AG04449 (cell line): ENCODE results near the gene HUS1B.

ENCODE experiments used
- CTCF ChIA-PET: fragments of 350-600 bp; formaldehyde crosslinking; extraction: SDS; loops from one replicate; lab custom pipeline; 2021; ENCODE audit warnings: antibody characterized with exemption; lab: Yijun Ruan, JAX
- POLR2A ChIA-PET: fragments of 400-600, 350-600 bp; formaldehyde crosslinking; extraction: SDS; loops from one replicate; lab custom pipeline; 2020; ENCODE audit warnings: antibody characterized with exemption, inconsistent platforms; lab: Yijun Ruan, JAX
- DNase-seq: peaks from one replicate; pipeline ENCODE4 v3.0.0-alpha.2; 2010; ENCODE audit warnings: low read depth, low spot score
- H3K4me3 ChIP-seq: 2 replicates; pipeline ENCODE4 v1.5.1; 2011; ENCODE audit warnings: low read depth, mild to moderate bottlenecking, control low read depth, low read length
- TF ChIP-seq, protein P1 (sequence below): IDR thresholded peaks from one replicate; pipeline ENCODE4 v1.5.1; 2011; ENCODE audit warnings: mild to moderate bottlenecking, moderate library complexity, low read length, control low read depth, inconsistent platforms; ENCODE audit not compliant: insufficient read depth; ENCODE audit errors: missing control alignments

HUS1B gene

DNA sequence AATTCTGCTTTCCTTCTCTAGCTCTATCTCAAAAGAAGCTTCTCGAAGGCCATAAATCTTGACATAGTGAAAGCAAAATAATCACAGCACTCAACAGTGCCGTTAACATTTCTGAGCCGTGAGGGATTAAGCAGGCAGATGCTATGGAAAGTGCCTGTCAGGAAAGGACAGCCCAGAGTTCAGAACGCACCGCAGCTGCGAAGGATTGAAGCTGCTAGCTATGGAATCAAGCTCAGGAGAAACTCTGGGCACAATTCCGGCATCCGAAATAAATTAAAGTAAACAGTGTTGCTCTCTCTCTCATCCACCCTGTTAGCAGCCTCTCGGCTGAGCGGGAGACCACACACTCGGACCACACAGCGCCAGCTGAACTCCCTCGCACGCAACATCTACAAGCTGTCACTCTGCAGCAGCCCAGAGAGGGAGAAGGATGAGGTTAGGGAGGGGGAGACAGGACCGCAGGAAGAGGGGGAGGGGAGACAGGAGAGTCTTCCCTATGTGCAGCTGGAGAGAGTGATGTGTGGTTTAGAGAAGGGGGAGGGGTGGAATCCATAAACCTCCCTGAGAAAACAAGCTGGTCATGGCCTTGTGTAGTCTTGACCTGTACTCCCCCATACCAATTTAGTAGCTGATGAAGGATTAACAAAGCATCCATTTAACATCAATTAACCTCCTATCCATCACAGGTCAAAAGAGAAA lies 27.0 kb upstream of the HUS1B start:
- CTCF ChIA-PET: interaction anchor here (1.3 to 2.4 kb wide), 5 partner anchors 9 to 90 kb away, joined by 3 to 11 read pairs (median 5); partner anchors contain the start of gene EXOC2
- peak overlapping the region; percentile 51 for H3K4me3 ChIP-seq

DNA sequence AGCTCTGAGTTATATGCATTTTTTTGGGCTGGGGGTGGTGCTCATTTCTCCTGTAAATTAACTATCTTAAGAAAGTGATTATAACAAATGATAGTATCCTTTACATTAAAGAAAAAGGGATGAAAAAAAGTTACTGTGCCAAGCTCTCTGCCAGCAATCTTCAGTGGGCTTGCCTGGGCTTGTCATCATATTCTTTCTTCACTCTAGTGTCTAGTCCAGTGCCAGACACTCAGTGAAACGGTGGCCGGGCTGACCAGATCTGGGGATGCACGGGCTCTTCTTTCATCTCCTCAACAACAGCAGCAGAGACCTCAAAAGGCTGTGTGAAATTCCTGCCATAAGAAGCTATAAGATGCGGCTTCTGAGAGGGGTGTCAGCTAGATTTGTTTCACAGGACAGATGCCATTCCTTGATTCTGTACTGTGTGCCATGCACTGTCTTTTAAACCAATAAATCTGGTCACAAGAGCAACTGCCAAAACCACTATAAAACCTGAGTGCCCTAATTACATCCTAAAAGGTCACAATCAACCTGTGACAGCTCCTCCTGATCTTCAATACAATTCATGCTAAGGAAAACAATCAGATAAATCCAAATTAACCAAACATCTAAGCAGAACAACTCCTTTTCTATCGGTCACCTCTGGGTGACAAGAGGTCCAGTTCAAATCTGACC lies 23.9 kb upstream of the HUS1B start:
- POLR2A ChIA-PET: no interaction called here
- DNase-seq: no peak
- CTCF ChIA-PET: interaction anchor here (1.2 to 3.0 kb wide), 4 partner anchors 9 to 54 kb away, joined by 3 to 10 read pairs (median 8); no protein-coding TSS in a partner anchor
- TF ChIP-seq, protein P1, sequence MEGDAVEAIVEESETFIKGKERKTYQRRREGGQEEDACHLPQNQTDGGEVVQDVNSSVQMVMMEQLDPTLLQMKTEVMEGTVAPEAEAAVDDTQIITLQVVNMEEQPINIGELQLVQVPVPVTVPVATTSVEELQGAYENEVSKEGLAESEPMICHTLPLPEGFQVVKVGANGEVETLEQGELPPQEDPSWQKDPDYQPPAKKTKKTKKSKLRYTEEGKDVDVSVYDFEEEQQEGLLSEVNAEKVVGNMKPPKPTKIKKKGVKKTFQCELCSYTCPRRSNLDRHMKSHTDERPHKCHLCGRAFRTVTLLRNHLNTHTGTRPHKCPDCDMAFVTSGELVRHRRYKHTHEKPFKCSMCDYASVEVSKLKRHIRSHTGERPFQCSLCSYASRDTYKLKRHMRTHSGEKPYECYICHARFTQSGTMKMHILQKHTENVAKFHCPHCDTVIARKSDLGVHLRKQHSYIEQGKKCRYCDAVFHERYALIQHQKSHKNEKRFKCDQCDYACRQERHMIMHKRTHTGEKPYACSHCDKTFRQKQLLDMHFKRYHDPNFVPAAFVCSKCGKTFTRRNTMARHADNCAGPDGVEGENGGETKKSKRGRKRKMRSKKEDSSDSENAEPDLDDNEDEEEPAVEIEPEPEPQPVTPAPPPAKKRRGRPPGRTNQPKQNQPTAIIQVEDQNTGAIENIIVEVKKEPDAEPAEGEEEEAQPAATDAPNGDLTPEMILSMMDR: no peak
- no peak overlapping the region for H3K4me3 ChIP-seq

More for the DNA sequence above, 27.0 kb upstream of the HUS1B start:
- TF ChIP-seq, protein P1: no peak
- POLR2A ChIA-PET: interaction anchor here (1.1 kb wide), 1 partner anchor 12 kb away, joined by 3 read pairs; no protein-coding TSS in a partner anchor
- peak; percentile 38 for DNase-seq

DNA sequence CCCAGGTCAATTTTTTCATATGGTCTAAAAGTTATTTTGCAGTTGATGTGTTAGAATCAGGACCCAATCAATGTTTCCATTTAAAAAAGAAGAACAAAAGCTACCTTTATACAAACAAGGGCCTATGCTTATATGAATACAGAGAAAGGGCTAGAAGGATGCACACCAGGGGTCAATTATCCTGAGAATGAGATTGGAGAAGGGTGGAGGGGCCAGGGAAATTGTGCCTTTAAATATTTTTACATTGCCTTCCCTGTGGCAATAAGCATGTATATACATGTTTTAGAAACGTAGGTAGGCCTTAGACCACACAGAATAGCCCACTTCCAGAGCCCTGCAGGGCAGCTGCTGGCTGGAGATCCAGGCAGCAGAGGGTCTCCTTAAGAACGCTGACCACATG lies 23.4 kb upstream of the HUS1B start:
- H3K4me3 ChIP-seq: no peak overlapping the region
- no peak for DNase-seq
- ChIA-PET CTCF (interaction anchor here (1.6 to 3.0 kb wide), 3 partner anchors 8 to 42 kb away, joined by 5 to 10 read pairs (median 10); no protein-coding TSS in a partner anchor), POLR2A (no interaction called here)
- TF ChIP-seq, protein P1: no peak

DNA sequence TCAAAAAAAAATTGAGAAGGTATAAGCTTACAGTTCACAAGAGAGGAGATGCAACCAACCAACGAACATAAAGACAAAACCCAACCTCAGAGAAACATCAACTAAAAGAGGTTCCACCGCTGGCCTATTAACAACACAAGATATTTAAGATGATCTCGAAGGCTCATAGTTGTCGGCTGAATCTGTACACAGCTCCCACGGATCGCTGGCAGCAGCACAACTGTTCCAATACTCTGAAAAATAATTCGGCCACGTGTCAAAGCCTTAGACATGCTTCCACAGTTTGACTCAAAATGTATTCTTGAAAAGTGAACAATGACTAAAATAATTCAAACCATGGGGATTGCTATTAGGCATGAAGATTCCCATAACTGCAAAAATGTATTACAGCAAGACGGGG lies 22.4 kb upstream of the HUS1B start:
- TF ChIP-seq, protein P1: no peak
- H3K4me3 ChIP-seq: no peak overlapping the region
- ChIA-PET POLR2A (no interaction called here), CTCF (interaction anchor here (0.8 to 3.0 kb wide), 3 partner anchors 18 to 43 kb away, joined by 4 to 10 read pairs (median 10); no protein-coding TSS in a partner anchor)
- no peak for DNase-seq

DNA sequence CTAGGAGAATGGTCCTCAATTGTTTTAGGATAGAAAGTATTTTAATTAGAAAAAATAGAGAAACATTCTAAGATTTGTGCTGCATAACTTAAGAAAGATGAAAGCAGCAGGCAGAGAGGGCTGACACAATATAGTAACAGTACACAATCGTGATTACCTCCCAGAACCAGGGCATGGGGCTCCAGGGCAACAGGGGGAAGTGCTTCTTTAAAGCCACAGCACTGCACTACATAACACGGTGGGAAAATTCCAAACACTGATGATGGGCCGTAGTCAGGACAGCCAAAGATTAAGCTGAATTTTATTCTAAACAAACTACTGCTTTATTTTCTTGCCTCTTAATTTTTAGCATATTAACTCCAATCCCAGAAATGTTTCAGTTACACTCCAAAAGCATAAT lies 21.6 kb upstream of the HUS1B start:
- TF ChIP-seq, protein P1: no peak
- no peak overlapping the region for H3K4me3 ChIP-seq
- POLR2A ChIA-PET: no interaction called here
- DNase-seq: no peak
- CTCF ChIA-PET: no interaction called here

DNA sequence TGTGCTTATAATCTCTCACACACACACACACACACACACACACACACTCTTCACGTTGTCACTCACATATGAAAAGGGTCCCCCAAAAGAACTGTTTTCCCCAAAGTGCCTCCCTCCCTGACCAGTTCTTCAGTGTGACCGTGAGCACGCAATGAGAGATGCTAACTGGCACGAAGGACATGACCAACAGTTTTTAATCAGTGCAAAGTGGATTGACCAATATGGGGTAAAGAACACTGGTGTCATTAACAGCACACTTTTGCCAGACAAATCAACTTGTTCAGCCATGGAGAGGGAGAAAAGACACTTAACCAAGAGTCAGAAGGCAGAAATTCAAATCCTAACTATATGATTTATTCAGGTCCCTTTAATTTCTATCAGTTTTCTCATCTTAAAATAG lies 21.0 kb upstream of the HUS1B start:
- H3K4me3 ChIP-seq: no peak overlapping the region
- ChIA-PET POLR2A (no interaction called here), CTCF (no interaction called here)
- TF ChIP-seq, protein P1: no peak
- DNase-seq: no peak
